Endothelial cell (in vitro differentiated cells): ENCODE data around the gene SCAF1. TPM values are rescaled to one million over a fixed set of nuclear protein-coding genes. Genes with fewer than 3 reads are reported as not detected.
A peak's percentile ranks its signal among the peaks of the same experiment; 100 is the strongest.

ENCODE experiments used
- DNase-seq: peaks from one replicate; pipeline ENCODE4 v3.0.0; 2021; ENCODE audit warnings: low spot score
- H3K27ac Mint-ChIP-seq: one replicate; pipeline ENCODE4 v1.8.0; 2021; ENCODE audit warnings: mixed read lengths, inconsistent platforms; ENCODE audit not compliant: unreplicated experiment
- H3K27me3 Mint-ChIP-seq: one replicate; pipeline ENCODE4 v1.8.0; 2021; ENCODE audit warnings: mild to moderate bottlenecking, moderate library complexity, mixed read lengths, inconsistent platforms; ENCODE audit not compliant: unreplicated experiment
- H3K36me3 Mint-ChIP-seq: one replicate; pipeline ENCODE4 v1.8.0; 2021; ENCODE audit warnings: mild to moderate bottlenecking, low read depth, mixed read lengths, inconsistent platforms; ENCODE audit not compliant: unreplicated experiment
- H3K4me1 Mint-ChIP-seq: one replicate; pipeline ENCODE4 v1.8.0; 2021; ENCODE audit warnings: mild to moderate bottlenecking, mixed read lengths, inconsistent platforms; ENCODE audit not compliant: unreplicated experiment
- H3K4me3 Mint-ChIP-seq: one replicate; pipeline ENCODE4 v1.8.0; 2021; ENCODE audit warnings: mild to moderate bottlenecking, mixed read lengths, inconsistent platforms; ENCODE audit not compliant: unreplicated experiment
- H3K9me3 Mint-ChIP-seq: one replicate; pipeline ENCODE4 v1.8.0; 2021; ENCODE audit warnings: mixed read lengths, inconsistent platforms; ENCODE audit not compliant: unreplicated experiment
- long read RNA-seq: library from polyadenylated mRNA; unstranded; transcript quantifications from one replicate; pipeline ENCODE4 v2.0.0, GENCODE V29; 2020; ENCODE audit not compliant: unreplicated experiment
- total RNA-seq: library from RNA; stranded (reverse); fragmentation: NEBNext Ultra II Directional; extraction: Animal tissue kit (Norgen Biotek cat#: 25700); gene quantifications from one replicate; pipeline ENCODE4 v1.2.1, GENCODE V29; 2021; ENCODE audit not compliant: unreplicated experiment
- TF ChIP-seq, protein P1 (sequence below): fragments of 200-600 bp; sonication (generic); IDR thresholded peaks from one replicate; pipeline ENCODE4 v1.5.0; 2021; ENCODE audit warnings: antibody characterized with exemption; ENCODE audit not compliant: unreplicated experiment

Gene SCAF1, protein sequence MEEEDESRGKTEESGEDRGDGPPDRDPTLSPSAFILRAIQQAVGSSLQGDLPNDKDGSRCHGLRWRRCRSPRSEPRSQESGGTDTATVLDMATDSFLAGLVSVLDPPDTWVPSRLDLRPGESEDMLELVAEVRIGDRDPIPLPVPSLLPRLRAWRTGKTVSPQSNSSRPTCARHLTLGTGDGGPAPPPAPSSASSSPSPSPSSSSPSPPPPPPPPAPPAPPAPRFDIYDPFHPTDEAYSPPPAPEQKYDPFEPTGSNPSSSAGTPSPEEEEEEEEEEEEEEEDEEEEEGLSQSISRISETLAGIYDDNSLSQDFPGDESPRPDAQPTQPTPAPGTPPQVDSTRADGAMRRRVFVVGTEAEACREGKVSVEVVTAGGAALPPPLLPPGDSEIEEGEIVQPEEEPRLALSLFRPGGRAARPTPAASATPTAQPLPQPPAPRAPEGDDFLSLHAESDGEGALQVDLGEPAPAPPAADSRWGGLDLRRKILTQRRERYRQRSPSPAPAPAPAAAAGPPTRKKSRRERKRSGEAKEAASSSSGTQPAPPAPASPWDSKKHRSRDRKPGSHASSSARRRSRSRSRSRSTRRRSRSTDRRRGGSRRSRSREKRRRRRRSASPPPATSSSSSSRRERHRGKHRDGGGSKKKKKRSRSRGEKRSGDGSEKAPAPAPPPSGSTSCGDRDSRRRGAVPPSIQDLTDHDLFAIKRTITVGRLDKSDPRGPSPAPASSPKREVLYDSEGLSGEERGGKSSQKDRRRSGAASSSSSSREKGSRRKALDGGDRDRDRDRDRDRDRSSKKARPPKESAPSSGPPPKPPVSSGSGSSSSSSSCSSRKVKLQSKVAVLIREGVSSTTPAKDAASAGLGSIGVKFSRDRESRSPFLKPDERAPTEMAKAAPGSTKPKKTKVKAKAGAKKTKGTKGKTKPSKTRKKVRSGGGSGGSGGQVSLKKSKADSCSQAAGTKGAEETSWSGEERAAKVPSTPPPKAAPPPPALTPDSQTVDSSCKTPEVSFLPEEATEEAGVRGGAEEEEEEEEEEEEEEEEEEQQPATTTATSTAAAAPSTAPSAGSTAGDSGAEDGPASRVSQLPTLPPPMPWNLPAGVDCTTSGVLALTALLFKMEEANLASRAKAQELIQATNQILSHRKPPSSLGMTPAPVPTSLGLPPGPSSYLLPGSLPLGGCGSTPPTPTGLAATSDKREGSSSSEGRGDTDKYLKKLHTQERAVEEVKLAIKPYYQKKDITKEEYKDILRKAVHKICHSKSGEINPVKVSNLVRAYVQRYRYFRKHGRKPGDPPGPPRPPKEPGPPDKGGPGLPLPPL
- 90.3 TPM for total RNA-seq
- long read RNA-seq, partial matches to known transcripts, result 1 of 1 reads
- long read RNA-seq, other reads (novel, unspliced or antisense), result 0 of 1 reads

DNA sequence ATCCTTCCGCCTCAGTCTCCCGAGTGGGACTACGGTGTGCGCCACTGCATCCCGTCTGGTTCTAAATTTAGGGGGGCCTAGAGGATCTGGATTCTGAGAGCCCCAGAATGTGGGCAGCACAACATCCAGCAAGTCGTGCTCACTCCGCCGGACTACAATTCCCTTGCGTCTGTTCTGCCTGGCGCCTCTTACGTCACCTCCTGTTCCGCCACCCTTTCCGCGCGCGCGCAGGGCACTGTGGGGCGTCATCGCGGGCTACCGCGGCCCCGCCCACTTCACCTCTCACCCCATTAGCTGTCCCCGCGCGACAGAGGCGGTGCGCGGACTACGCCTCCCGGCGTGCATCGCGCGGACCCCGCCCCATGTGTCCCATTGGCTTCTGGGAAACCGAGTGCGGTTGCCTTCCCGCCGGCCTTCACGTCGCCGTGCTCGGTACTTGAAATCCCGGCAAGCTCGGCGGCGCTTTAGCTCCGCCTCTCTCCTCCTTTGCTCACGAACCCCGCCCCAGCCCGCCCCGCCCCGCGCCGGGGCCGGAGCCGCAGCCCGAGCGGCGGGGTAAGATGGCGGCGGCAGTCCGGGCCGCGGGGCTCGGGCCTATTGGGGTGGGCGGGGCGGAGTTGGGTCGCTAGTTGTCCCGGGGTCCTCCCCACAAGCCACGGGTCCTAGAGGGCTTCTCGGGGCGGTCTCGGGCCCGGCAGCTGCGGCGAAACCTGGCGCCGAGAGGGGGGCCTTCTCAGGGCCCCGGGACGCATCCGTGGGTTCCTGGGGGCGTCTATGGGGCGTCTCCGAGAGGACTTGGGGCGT lies at the start of gene SCAF1:
TSS of gene SCAF1 (plus strand) at position 522 of the 804 bp plus-strand sequence. CDS start 2,818 bp downstream, outside the sequence.
- peak within 1 kb of the TSS; percentile 100 for H3K4me3 Mint-ChIP-seq
- TF ChIP-seq, protein P1, sequence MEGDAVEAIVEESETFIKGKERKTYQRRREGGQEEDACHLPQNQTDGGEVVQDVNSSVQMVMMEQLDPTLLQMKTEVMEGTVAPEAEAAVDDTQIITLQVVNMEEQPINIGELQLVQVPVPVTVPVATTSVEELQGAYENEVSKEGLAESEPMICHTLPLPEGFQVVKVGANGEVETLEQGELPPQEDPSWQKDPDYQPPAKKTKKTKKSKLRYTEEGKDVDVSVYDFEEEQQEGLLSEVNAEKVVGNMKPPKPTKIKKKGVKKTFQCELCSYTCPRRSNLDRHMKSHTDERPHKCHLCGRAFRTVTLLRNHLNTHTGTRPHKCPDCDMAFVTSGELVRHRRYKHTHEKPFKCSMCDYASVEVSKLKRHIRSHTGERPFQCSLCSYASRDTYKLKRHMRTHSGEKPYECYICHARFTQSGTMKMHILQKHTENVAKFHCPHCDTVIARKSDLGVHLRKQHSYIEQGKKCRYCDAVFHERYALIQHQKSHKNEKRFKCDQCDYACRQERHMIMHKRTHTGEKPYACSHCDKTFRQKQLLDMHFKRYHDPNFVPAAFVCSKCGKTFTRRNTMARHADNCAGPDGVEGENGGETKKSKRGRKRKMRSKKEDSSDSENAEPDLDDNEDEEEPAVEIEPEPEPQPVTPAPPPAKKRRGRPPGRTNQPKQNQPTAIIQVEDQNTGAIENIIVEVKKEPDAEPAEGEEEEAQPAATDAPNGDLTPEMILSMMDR, result no peak

DNA sequence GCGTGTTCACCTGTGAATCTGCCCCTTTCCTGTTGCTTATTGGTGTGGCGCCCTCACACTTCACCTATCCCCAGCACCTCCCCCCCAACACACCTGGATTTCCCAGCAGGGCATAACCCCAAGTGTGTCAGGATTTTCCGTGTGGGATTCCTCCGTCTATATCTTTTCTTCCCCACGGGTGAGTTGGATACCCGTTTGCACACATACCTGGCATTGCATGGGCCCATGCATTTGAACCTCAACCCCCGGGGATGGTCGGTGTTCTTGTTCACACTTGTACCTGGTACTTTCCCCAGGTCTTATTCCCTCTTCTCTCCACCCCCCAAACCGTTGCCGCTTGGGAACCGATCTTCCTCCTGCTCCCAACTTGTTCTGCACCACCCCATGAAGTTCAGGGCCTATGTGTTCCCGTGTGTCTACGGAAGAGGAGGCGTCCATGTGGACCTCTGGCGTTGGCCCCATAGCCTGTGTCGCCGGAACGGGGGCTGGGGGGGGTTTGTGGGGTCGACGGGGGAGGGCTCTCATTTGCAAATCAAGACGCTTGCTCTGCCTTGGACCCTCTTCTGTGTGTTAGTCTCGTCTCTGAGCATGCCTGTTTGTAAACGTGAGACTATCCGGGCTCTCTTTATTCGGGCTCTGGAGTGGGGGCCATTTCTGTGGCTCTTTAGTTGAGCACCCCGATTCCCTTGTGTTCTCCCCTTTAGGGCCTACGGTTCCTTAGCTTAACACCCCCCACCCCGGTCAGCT lies 49.4 kb upstream of the SCAF1 start:
- Mint-ChIP-seq H3K36me3 (peaks cover 12% of the 10 kb centered on the region), H3K9me3 (no peaks in the 10 kb centered on the region), H3K27me3 (peaks cover 13% of the 10 kb centered on the region), H3K4me1 (peaks cover 21% of the 10 kb centered on the region), H3K4me3 (peak overlapping the region; percentile 95), H3K27ac (peak overlapping the region; percentile 21)
- TF ChIP-seq, protein P1, result no peak
- no peak for DNase-seq

More for the DNA sequence above, at the start of gene SCAF1:
- DNase-seq, result peak; percentile 99
- peaks cover 51% of the 10 kb centered on the region for H3K4me1 Mint-ChIP-seq
- H3K27ac Mint-ChIP-seq, result peak within 1 kb of the TSS; percentile 99
- H3K9me3 Mint-ChIP-seq, result no peaks in the 10 kb centered on the region
- peaks cover 31% of the 10 kb centered on the region for H3K27me3 Mint-ChIP-seq
- H3K36me3 Mint-ChIP-seq, result peaks cover 21% of the 10 kb centered on the region

DNA sequence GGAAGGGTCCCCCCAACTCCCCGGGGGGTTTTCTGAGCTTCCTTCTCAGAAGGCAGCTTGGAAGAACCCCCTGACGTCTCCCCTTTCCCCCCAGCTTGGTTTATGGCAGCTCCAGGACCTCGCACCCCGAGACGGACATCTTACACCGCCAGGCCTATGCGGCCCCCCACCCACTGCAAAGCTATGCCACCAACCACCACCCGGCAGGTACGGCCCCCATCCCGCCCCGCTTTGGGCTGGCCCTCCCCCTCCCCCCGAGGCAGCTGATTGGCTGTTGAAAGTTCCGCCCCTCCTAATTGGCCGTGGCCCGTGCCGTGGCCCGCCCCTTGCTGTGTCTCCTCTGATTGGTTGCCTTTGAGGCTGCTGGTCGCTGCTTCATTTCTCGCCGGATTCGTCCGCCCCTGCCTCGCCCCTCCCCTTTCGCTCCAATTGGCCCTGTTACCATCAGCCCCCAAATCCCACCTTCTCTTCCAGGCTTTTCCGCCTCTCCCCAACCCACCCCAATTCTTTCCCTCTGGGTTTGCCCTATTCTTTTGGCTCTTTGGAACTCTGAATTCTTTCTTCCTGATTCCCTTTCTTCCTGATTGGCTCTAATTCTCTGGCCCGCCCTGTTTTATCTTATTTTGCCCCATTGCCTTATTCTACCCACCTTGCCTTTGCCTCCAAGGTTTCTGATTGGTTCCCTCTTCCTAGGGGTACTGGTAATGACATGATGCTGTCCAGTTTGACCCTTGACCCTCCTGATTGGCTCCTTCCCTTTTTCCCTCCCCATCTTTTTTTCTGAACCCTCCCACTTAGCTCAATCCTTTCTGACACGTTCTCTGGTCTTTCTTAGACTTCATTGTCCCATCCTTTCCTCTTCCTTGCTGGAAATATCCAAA lies 48.5 kb upstream of the SCAF1 start:
- Mint-ChIP-seq H3K4me3 (peak overlapping the region; percentile 95), H3K9me3 (no peaks in the 10 kb centered on the region), H3K27me3 (peaks cover 12% of the 10 kb centered on the region), H3K36me3 (peaks cover 12% of the 10 kb centered on the region), H3K27ac (peak overlapping the region; percentile 21), H3K4me1 (peaks cover 21% of the 10 kb centered on the region)
- TF ChIP-seq, protein P1, result no peak
- DNase-seq, result peak; percentile 90
